ENCODE results near the gene TRMT11. TPM values are rescaled to one million over a fixed set of nuclear protein-coding genes. Genes with fewer than 3 reads are reported as not detected.

The TRMT11 gene
- total RNA-seq, 1 donor from 2014 or later = 25.4 TPM

GRCh38 chr6:125985979-125986300 lies 400 bp upstream of the TRMT11 start:
- intact Hi-C loops (cut with micrococcal nuclease) = loop anchor here (1.0 to 5.0 kb wide), 3 partner anchors 29 to 356 kb away; partner anchors contain the start of genes CENPW and HINT3
- no peaks in the 10 kb centered on the region for H3K36me3 Mint-ChIP-seq (ENCODE audit: low read depth)
- H3K27ac Mint-ChIP-seq = no peak overlapping the region
- no peaks in the 10 kb centered on the region for H3K27me3 Mint-ChIP-seq (ENCODE audit: low read depth)
- DNase-seq (ENCODE audit: low spot score) = no peak
- H3K9me3 Mint-ChIP-seq = no peaks in the 10 kb centered on the region
- H3K4me1 Mint-ChIP-seq (ENCODE audit: low read depth) = peaks cover 9% of the 10 kb centered on the region
- no peak overlapping the region for H3K4me3 Mint-ChIP-seq (ENCODE audit: low read depth)

GRCh38 chr6:125987026-125987617 lies 782 bp downstream of the TRMT11 start:
- Mint-ChIP-seq H3K4me1 (ENCODE audit: low read depth) (peaks cover 9% of the 10 kb centered on the region), H3K27me3 (ENCODE audit: low read depth) (no peaks in the 10 kb centered on the region), H3K27ac (no peak overlapping the region), H3K36me3 (ENCODE audit: low read depth) (no peaks in the 10 kb centered on the region), H3K9me3 (no peaks in the 10 kb centered on the region), H3K4me3 (ENCODE audit: low read depth) (no peak overlapping the region)
- DNase-seq (ENCODE audit: low spot score) = peak; percentile 10
- intact Hi-C loops (cut with micrococcal nuclease) = loop anchor here (2.0 to 5.0 kb wide), 2 partner anchors 30 to 355 kb away; partner anchors contain the start of genes CENPW and HINT3

- intact Hi-C loops (cut with micrococcal nuclease) = loop anchor here (5.0 kb wide), 1 partner anchor 354 kb away; the partner anchor contains the start of gene CENPW
- Mint-ChIP-seq H3K27me3 (ENCODE audit: low read depth) (no peaks in the 10 kb centered on the region), H3K27ac (no peak overlapping the region), H3K4me3 (ENCODE audit: low read depth) (no peak overlapping the region), H3K9me3 (no peaks in the 10 kb centered on the region), H3K36me3 (ENCODE audit: low read depth) (no peaks in the 10 kb centered on the region), H3K4me1 (ENCODE audit: low read depth) (peaks cover 9% of the 10 kb centered on the region)
- no peak for DNase-seq (ENCODE audit: low spot score)
Observed at GRCh38 chr6:125988280-125988679, 1.9 kb downstream of the TRMT11 start.

GRCh38 chr6:125989631-125990030 lies 3.3 kb downstream of the TRMT11 start:
- Mint-ChIP-seq H3K9me3 (no peaks in the 10 kb centered on the region), H3K27me3 (ENCODE audit: low read depth) (no peaks in the 10 kb centered on the region), H3K36me3 (ENCODE audit: low read depth) (no peaks in the 10 kb centered on the region), H3K4me1 (ENCODE audit: low read depth) (peaks cover 13% of the 10 kb centered on the region), H3K4me3 (ENCODE audit: low read depth) (no peak overlapping the region), H3K27ac (no peak overlapping the region)
- intact Hi-C loops (cut with micrococcal nuclease) = loop anchor here (5.0 to 10.0 kb wide), 2 partner anchors 353 to 435 kb away; partner anchors contain the start of gene CENPW
- DNase-seq (ENCODE audit: low spot score) = no peak

GRCh38 chr6:125991653-125992052 lies 5.3 kb downstream of the TRMT11 start:
- intact Hi-C loops (cut with micrococcal nuclease) = loop anchor here (10.0 kb wide), 1 partner anchor 433 kb away; no protein-coding TSS in a partner anchor
- H3K36me3 Mint-ChIP-seq (ENCODE audit: low read depth) = peaks cover 4% of the 10 kb centered on the region
- no peak for DNase-seq (ENCODE audit: low spot score)
- peaks cover 18% of the 10 kb centered on the region for H3K4me1 Mint-ChIP-seq (ENCODE audit: low read depth)
- H3K27ac Mint-ChIP-seq = no peak overlapping the region
- no peaks in the 10 kb centered on the region for H3K27me3 Mint-ChIP-seq (ENCODE audit: low read depth)
- H3K4me3 Mint-ChIP-seq (ENCODE audit: low read depth) = no peak overlapping the region
- no peaks in the 10 kb centered on the region for H3K9me3 Mint-ChIP-seq

GRCh38 chr6:125994670-125995488 lies 8.5 kb downstream of the TRMT11 start:
- Mint-ChIP-seq H3K4me1 (ENCODE audit: low read depth) (peaks cover 14% of the 10 kb centered on the region), H3K4me3 (ENCODE audit: low read depth) (no peak overlapping the region), H3K36me3 (ENCODE audit: low read depth) (peaks cover 25% of the 10 kb centered on the region), H3K27ac (no peak overlapping the region), H3K27me3 (ENCODE audit: low read depth) (no peaks in the 10 kb centered on the region), H3K9me3 (no peaks in the 10 kb centered on the region)
- no peak for DNase-seq (ENCODE audit: low spot score)
- intact Hi-C loops (cut with micrococcal nuclease) = loop anchor here (5.0 to 10.0 kb wide), 2 partner anchors 430 to 1127 kb away; no protein-coding TSS in a partner anchor

- DNase-seq (ENCODE audit: low spot score) = peak; percentile 51
- Mint-ChIP-seq H3K36me3 (ENCODE audit: low read depth) (peaks cover 37% of the 10 kb centered on the region), H3K27ac (no peak overlapping the region), H3K9me3 (no peaks in the 10 kb centered on the region), H3K4me1 (ENCODE audit: low read depth) (peaks cover 11% of the 10 kb centered on the region), H3K4me3 (ENCODE audit: low read depth) (peak overlapping the region; percentile 58), H3K27me3 (ENCODE audit: low read depth) (no peaks in the 10 kb centered on the region)
- intact Hi-C loops (cut with micrococcal nuclease) = loop anchor here (1.0 to 10.0 kb wide), 4 partner anchors 175 to 1126 kb away; no protein-coding TSS in a partner anchor
Observed at GRCh38 chr6:125995972-125996580, 9.7 kb downstream of the TRMT11 start.

GRCh38 chr6:126002755-126003679 lies 16.7 kb downstream of the TRMT11 start:
- peaks cover 53% of the 10 kb centered on the region for H3K36me3 Mint-ChIP-seq (ENCODE audit: low read depth)

GRCh38 chr6:126007800-126008199 lies 21.5 kb downstream of the TRMT11 start:
- Mint-ChIP-seq H3K36me3 (ENCODE audit: low read depth) (peaks cover 44% of the 10 kb centered on the region), H3K9me3 (no peaks in the 10 kb centered on the region), H3K4me1 (ENCODE audit: low read depth) (peaks cover 12% of the 10 kb centered on the region), H3K27ac (no peak overlapping the region), H3K4me3 (ENCODE audit: low read depth) (no peak overlapping the region), H3K27me3 (ENCODE audit: low read depth) (no peaks in the 10 kb centered on the region)
- intact Hi-C loops (cut with micrococcal nuclease) = no loop called here
- no peak for DNase-seq (ENCODE audit: low spot score)

More at GRCh38 chr6:126002755-126003679, 16.7 kb downstream of the TRMT11 start:
- H3K27me3 Mint-ChIP-seq (ENCODE audit: low read depth) = no peaks in the 10 kb centered on the region
- H3K4me3 Mint-ChIP-seq (ENCODE audit: low read depth) = no peak overlapping the region
- H3K9me3 Mint-ChIP-seq = no peaks in the 10 kb centered on the region
- DNase-seq (ENCODE audit: low spot score) = no peak
- H3K4me1 Mint-ChIP-seq (ENCODE audit: low read depth) = peaks cover 15% of the 10 kb centered on the region
- intact Hi-C loops (cut with micrococcal nuclease) = no loop called here
- H3K27ac Mint-ChIP-seq = no peak overlapping the region

- DNase-seq (ENCODE audit: low spot score) = no peak
- no peak overlapping the region for H3K4me3 Mint-ChIP-seq (ENCODE audit: low read depth)
- no peak overlapping the region for H3K27ac Mint-ChIP-seq
- H3K36me3 Mint-ChIP-seq (ENCODE audit: low read depth) = peaks cover 44% of the 10 kb centered on the region
- no peaks in the 10 kb centered on the region for H3K27me3 Mint-ChIP-seq (ENCODE audit: low read depth)
- peaks cover 3% of the 10 kb centered on the region for H3K4me1 Mint-ChIP-seq (ENCODE audit: low read depth)
- H3K9me3 Mint-ChIP-seq = no peaks in the 10 kb centered on the region
- intact Hi-C loops (cut with micrococcal nuclease) = no loop called here
Observed at GRCh38 chr6:126010040-126010439, 23.7 kb downstream of the TRMT11 start.

GRCh38 chr6:126015863-126016262 lies 29.5 kb downstream of the TRMT11 start:
- H3K27me3 Mint-ChIP-seq (ENCODE audit: low read depth) = no peaks in the 10 kb centered on the region
- no peak for DNase-seq (ENCODE audit: low spot score)
- H3K4me3 Mint-ChIP-seq (ENCODE audit: low read depth) = no peak overlapping the region
- H3K36me3 Mint-ChIP-seq (ENCODE audit: low read depth) = peaks cover 49% of the 10 kb centered on the region
- no peaks in the 10 kb centered on the region for H3K9me3 Mint-ChIP-seq
- intact Hi-C loops (cut with micrococcal nuclease) = no loop called here
- no peak overlapping the region for H3K27ac Mint-ChIP-seq
- H3K4me1 Mint-ChIP-seq (ENCODE audit: low read depth) = no peaks in the 10 kb centered on the region

GRCh38 chr6:126016591-126016990 lies 30.3 kb downstream of the TRMT11 start:
- Mint-ChIP-seq H3K4me3 (ENCODE audit: low read depth) (no peak overlapping the region), H3K27ac (no peak overlapping the region), H3K36me3 (ENCODE audit: low read depth) (peaks cover 52% of the 10 kb centered on the region), H3K9me3 (no peaks in the 10 kb centered on the region), H3K27me3 (ENCODE audit: low read depth) (no peaks in the 10 kb centered on the region), H3K4me1 (ENCODE audit: low read depth) (no peaks in the 10 kb centered on the region)
- intact Hi-C loops (cut with micrococcal nuclease) = no loop called here
- DNase-seq (ENCODE audit: low spot score) = no peak
